ENCODE measurements around the gene PPP1R9A. TPM values are rescaled to one million over a fixed set of nuclear protein-coding genes. Genes with fewer than 3 reads are reported as not detected.
A peak's percentile ranks its signal among the peaks of the same experiment; 100 is the strongest.

The PPP1R9A gene
- total RNA-seq, 1 donor: under 0.01 TPM

- no peak for DNase-seq (ENCODE audit: low read depth)
- no peak for TF ChIP-seq CTCF (IDR thresholded peaks at IDR 0.05; ENCODE audit: insufficient read depth, low read depth, low read length)
- H3K4me3 ChIP-seq (ENCODE audit: low read depth, low read length): no peak overlapping the region
Observed at GRCh38 chr7:94898340-94898739, 9.1 kb upstream of the PPP1R9A start.

- DNase-seq (ENCODE audit: low read depth): no peak
- TF ChIP-seq CTCF (IDR thresholded peaks at IDR 0.05; ENCODE audit: insufficient read depth, low read depth, low read length): no peak
- no peak overlapping the region for H3K4me3 ChIP-seq (ENCODE audit: low read depth, low read length)
Observed at GRCh38 chr7:94901981-94902380, 5.4 kb upstream of the PPP1R9A start.

DNA sequence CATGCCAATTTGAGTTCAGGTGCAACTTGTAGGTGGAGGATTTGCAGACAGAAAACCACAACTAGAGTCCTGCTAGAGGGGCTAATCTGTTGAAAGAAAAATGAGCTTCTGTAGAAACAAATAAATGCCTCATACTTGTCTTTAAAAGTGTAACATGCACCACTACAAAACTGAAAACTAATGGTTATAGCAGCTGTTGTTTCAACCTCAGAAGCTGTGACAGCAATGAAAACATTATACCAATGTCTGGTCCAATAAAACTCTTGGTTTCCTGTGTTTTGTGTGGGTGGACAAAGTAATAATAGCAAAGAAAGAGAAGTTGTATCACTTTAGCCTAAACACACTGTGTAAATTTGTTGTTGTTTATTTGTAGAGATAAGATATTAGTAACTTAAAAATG is 3.4 kb upstream of the PPP1R9A start:
- no peak for TF ChIP-seq CTCF (IDR thresholded peaks at IDR 0.05; ENCODE audit: insufficient read depth, low read depth, low read length)
- no peak for DNase-seq (ENCODE audit: low read depth)
- no peak overlapping the region for H3K4me3 ChIP-seq (ENCODE audit: low read depth, low read length)

- DNase-seq (ENCODE audit: low read depth): no peak
- H3K4me3 ChIP-seq (ENCODE audit: low read depth, low read length): no peak overlapping the region
- TF ChIP-seq CTCF (IDR thresholded peaks at IDR 0.05; ENCODE audit: insufficient read depth, low read depth, low read length): no peak
Observed at GRCh38 chr7:94904982-94905381, 2.4 kb upstream of the PPP1R9A start.

- DNase-seq (ENCODE audit: low read depth): peak; percentile 7
- TF ChIP-seq CTCF (IDR thresholded peaks at IDR 0.05; ENCODE audit: insufficient read depth, low read depth, low read length): no peak
- no peak overlapping the region for H3K4me3 ChIP-seq (ENCODE audit: low read depth, low read length)
Observed at GRCh38 chr7:94906065-94906851, 1.1 kb upstream of the PPP1R9A start.

GRCh38 chr7:94907811-94908322 is 473 bp downstream of the PPP1R9A start:
- peak overlapping the region; percentile 50 for H3K4me3 ChIP-seq (ENCODE audit: low read depth, low read length)
- DNase-seq (ENCODE audit: low read depth): no peak
- TF ChIP-seq CTCF (IDR thresholded peaks at IDR 0.05; ENCODE audit: insufficient read depth, low read depth, low read length): no peak

Data from fibroblast of villous mesenchyme (primary cell).